Measurements from ENCODE around the gene SHC4.
"Not testable (repeated sequence)": the region's sequence is repeated elsewhere in the genome, so short reads cannot be mapped to it uniquely, and the experiment has no call there.

DNA sequence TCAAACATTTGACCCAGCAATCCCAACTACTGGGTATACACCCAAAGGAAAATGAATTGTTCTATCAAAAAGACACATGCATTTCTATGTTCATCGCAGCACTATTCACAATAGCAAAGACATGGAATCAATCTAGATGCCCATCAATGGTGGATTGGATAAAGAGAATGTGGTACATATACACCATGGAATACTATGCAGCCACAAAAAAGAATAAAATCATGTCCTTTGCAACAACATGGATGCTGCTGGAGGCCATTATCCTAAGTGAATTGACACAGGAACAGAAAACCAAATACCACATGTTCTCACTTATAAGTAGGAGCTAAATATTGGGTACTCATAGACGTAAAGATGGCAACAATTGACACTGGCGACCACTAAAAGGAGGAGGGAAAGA, 109.3 kb downstream of the SHC4 start:
- TF ChIP-seq, protein P1, sequence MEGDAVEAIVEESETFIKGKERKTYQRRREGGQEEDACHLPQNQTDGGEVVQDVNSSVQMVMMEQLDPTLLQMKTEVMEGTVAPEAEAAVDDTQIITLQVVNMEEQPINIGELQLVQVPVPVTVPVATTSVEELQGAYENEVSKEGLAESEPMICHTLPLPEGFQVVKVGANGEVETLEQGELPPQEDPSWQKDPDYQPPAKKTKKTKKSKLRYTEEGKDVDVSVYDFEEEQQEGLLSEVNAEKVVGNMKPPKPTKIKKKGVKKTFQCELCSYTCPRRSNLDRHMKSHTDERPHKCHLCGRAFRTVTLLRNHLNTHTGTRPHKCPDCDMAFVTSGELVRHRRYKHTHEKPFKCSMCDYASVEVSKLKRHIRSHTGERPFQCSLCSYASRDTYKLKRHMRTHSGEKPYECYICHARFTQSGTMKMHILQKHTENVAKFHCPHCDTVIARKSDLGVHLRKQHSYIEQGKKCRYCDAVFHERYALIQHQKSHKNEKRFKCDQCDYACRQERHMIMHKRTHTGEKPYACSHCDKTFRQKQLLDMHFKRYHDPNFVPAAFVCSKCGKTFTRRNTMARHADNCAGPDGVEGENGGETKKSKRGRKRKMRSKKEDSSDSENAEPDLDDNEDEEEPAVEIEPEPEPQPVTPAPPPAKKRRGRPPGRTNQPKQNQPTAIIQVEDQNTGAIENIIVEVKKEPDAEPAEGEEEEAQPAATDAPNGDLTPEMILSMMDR (conservative IDR thresholded peaks at IDR 0.05): not testable (repeated sequence)
- TF ChIP-seq ZFX (IDR thresholded peaks at IDR 0.05): not testable (repeated sequence)

All from C4-2B (cell line).